HepG2 (cell line): ENCODE results near the gene ABCB6. TPM values are rescaled to one million over a fixed set of nuclear protein-coding genes. Genes with fewer than 3 reads are reported as not detected.

Source experiments
- CAMTA2 ChIP-seq: sonication (generic); formaldehyde crosslinking; IDR thresholded peaks from 2 replicates; pipeline ENCODE4 v1.4.0; 2020; ENCODE audit warnings: mild to moderate bottlenecking, missing genetic modification reagents, borderline replicate concordance
- CENPX ChIP-seq: sonication (generic); formaldehyde crosslinking; IDR thresholded peaks from 2 replicates; pipeline ENCODE4 v1.9.0; 2021; ENCODE audit warnings: mild to moderate bottlenecking, missing genetic modification reagents, moderate library complexity
- FOSL1 ChIP-seq: sonication (generic); formaldehyde crosslinking; IDR thresholded peaks from 2 replicates; pipeline ENCODE4 v1.9.0; 2021; ENCODE audit warnings: missing genetic modification reagents, borderline replicate concordance
- FOXA1 ChIP-seq, 2 experiments: fragments of 450-650 bp in 1 of 2; sonication (generic) in 1 of 2; formaldehyde crosslinking in 1 of 2; IDR thresholded peaks; 2 replicates each; pipeline versions ENCODE4 v1.4.0 to v1.6.1; 2016 to 2020; ENCODE audit warnings: missing genetic modification reagents in 1 of 2
- JDP2 ChIP-seq: sonication (generic); formaldehyde crosslinking; IDR thresholded peaks from 2 replicates; pipeline ENCODE4 v1.8.1; 2022; ENCODE audit warnings: missing genetic modification reagents, borderline replicate concordance
- MTF2 ChIP-seq: sonication (generic); formaldehyde crosslinking; IDR thresholded peaks from 2 replicates; pipeline ENCODE4 v1.5.0; 2020; ENCODE audit warnings: missing genetic modification reagents, borderline replicate concordance
- NR3C1 ChIP-seq: sonication (generic); formaldehyde crosslinking; IDR thresholded peaks from 2 replicates; pipeline ENCODE4 v1.4.0; 2020; ENCODE audit warnings: missing genetic modification reagents
- SNAPC2 ChIP-seq: sonication (generic); formaldehyde crosslinking; IDR thresholded peaks from 2 replicates; pipeline ENCODE4 v1.8.1; 2022; ENCODE audit warnings: mild to moderate bottlenecking, missing genetic modification reagents
- SP2 ChIP-seq: sonication (generic); formaldehyde crosslinking; IDR thresholded peaks from 2 replicates; pipeline ENCODE4 v1.5.1; 2020; ENCODE audit warnings: mild to moderate bottlenecking, missing genetic modification reagents
- ZMYM4 ChIP-seq: sonication (generic); formaldehyde crosslinking; IDR thresholded peaks from 2 replicates; pipeline ENCODE4 v1.8.1; 2023; ENCODE audit warnings: mild to moderate bottlenecking, missing genetic modification reagents
- ZNF253 ChIP-seq: sonication (generic); formaldehyde crosslinking; IDR thresholded peaks from 2 replicates; pipeline ENCODE4 v1.8.0; 2022; ENCODE audit warnings: mild to moderate bottlenecking, missing genetic modification reagents, borderline replicate concordance
- ZNF292 ChIP-seq: sonication (generic); formaldehyde crosslinking; IDR thresholded peaks from 2 replicates; pipeline ENCODE4 v1.8.1; 2022; ENCODE audit warnings: mild to moderate bottlenecking, low read depth, missing genetic modification reagents, borderline replicate concordance
- ZNF484 ChIP-seq: sonication (generic); formaldehyde crosslinking; IDR thresholded peaks from 2 replicates; pipeline ENCODE4 v1.5.1; 2020; ENCODE audit warnings: mild to moderate bottlenecking, low read depth, missing genetic modification reagents, borderline replicate concordance
- ZNF550 ChIP-seq: sonication (generic); formaldehyde crosslinking; IDR thresholded peaks from 2 replicates; pipeline ENCODE4 v1.4.0; 2020; ENCODE audit warnings: mild to moderate bottlenecking, missing genetic modification reagents, borderline replicate concordance
- ZNF562 ChIP-seq: sonication (generic); formaldehyde crosslinking; IDR thresholded peaks from 2 replicates; pipeline ENCODE4 v1.8.0; 2022; ENCODE audit warnings: missing genetic modification reagents, borderline replicate concordance
- ZNF598 ChIP-seq: sonication (generic); formaldehyde crosslinking; IDR thresholded peaks from 2 replicates; pipeline ENCODE4 v1.5.1; 2020; ENCODE audit warnings: mild to moderate bottlenecking, missing genetic modification reagents, borderline replicate concordance
- ZNF674 ChIP-seq: sonication (generic); formaldehyde crosslinking; IDR thresholded peaks from 2 replicates; pipeline ENCODE4 v1.5.0; 2020; ENCODE audit warnings: low read depth, mild to moderate bottlenecking, missing genetic modification reagents
- ZNF7 ChIP-seq: IDR thresholded peaks from 2 replicates; pipeline ENCODE4 v1.6.1; 2016; ENCODE audit warnings: missing biosample characterization, missing genetic modification reagents
- ZSCAN21 ChIP-seq: sonication (generic); formaldehyde crosslinking; IDR thresholded peaks from 2 replicates; pipeline ENCODE4 v1.8.0; 2022; ENCODE audit warnings: mild to moderate bottlenecking, missing genetic modification reagents, moderate library complexity, borderline replicate concordance
- polyA plus RNA-seq, 8 experiments: library from polyadenylated mRNA; depleted of rRNA in 3 of 8; stranded (reverse) in 7 of 8; unstranded in 1 of 8; fragments of >200 nt; fragmentation: Illumina TruSeq in 4 of 8; extraction: Trizol in 4 of 8; gene quantifications; 2 replicates each; pipeline versions ENCODE4 v1.2.1 to v1.2.3, GENCODE V29; 2011 to 2016; ENCODE audit warnings: low read depth in 4 of 8, missing spikeins in 1 of 8, mixed read lengths in 1 of 8; ENCODE audit not compliant: insufficient read depth in 1 of 8
- total RNA-seq, 5 experiments: library from RNA; depleted of rRNA; stranded (reverse); fragments of >200 nt; fragmentation: Illumina TruSeq; extraction: Trizol; gene quantifications; 2 replicates each; pipeline ENCODE4 v1.2.3, GENCODE V29; 2016; ENCODE audit warnings: low read depth in 1 of 5
- TF ChIP-seq, protein P1 (sequence below): sonication (generic); formaldehyde crosslinking; IDR thresholded peaks from 2 replicates; pipeline ENCODE4 v1.5.0; 2020; ENCODE audit warnings: mild to moderate bottlenecking, missing genetic modification reagents, borderline replicate concordance
- TF ChIP-seq, protein P2 (sequence below): sonication (generic); formaldehyde crosslinking; IDR thresholded peaks from 2 replicates; pipeline ENCODE4 v1.4.0; 2020; ENCODE audit warnings: missing genetic modification reagents

The ABCB6 gene
- total and polyA plus RNA-seq, 2 of the 13 experiments (the other 11 are each of a cell fraction or from before 2014, with no cell fraction given): 91.1 to 137 TPM

DNA sequence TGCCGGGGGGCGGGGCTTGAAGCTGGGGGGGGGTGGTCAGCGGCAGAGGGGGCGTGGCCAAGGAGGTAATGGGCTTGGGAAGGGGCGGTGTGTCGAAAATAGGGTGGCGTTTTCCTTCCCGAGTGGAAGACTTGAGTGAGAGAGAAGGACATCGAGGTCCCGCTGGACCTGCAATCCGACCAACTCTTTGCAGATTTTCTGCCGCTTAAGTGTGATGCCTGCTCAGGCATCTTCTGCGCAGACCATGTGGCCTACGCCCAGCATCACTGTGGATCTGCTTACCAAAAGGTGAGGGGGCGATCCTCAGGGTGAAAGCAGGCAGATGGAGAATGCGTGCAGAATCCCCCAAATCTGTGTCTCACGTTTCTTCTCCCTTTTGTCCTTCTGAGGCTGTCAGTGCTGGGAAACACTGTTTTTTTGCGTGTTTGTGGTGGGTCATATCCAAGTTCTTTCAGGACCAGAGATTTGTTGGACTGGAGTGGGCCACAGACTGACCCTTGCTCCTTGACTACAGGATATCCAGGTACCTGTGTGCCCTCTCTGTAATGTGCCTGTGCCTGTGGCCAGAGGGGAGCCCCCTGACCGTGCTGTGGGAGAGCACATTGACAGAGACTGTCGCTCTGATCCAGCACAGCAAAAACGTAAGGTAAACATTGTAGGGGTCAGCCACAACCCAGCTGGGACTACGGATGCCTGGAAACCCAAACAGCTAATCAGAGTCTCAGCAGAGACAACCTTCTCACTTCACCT, 11.4 kb downstream of the ABCB6 start (continued):
- no peak for TF ChIP-seq ZNF674 (CRISPR knock-in tag)
- no peak; the same call in 1 of the 2 replicates for TF ChIP-seq ZNF550
- TF ChIP-seq, protein P1, sequence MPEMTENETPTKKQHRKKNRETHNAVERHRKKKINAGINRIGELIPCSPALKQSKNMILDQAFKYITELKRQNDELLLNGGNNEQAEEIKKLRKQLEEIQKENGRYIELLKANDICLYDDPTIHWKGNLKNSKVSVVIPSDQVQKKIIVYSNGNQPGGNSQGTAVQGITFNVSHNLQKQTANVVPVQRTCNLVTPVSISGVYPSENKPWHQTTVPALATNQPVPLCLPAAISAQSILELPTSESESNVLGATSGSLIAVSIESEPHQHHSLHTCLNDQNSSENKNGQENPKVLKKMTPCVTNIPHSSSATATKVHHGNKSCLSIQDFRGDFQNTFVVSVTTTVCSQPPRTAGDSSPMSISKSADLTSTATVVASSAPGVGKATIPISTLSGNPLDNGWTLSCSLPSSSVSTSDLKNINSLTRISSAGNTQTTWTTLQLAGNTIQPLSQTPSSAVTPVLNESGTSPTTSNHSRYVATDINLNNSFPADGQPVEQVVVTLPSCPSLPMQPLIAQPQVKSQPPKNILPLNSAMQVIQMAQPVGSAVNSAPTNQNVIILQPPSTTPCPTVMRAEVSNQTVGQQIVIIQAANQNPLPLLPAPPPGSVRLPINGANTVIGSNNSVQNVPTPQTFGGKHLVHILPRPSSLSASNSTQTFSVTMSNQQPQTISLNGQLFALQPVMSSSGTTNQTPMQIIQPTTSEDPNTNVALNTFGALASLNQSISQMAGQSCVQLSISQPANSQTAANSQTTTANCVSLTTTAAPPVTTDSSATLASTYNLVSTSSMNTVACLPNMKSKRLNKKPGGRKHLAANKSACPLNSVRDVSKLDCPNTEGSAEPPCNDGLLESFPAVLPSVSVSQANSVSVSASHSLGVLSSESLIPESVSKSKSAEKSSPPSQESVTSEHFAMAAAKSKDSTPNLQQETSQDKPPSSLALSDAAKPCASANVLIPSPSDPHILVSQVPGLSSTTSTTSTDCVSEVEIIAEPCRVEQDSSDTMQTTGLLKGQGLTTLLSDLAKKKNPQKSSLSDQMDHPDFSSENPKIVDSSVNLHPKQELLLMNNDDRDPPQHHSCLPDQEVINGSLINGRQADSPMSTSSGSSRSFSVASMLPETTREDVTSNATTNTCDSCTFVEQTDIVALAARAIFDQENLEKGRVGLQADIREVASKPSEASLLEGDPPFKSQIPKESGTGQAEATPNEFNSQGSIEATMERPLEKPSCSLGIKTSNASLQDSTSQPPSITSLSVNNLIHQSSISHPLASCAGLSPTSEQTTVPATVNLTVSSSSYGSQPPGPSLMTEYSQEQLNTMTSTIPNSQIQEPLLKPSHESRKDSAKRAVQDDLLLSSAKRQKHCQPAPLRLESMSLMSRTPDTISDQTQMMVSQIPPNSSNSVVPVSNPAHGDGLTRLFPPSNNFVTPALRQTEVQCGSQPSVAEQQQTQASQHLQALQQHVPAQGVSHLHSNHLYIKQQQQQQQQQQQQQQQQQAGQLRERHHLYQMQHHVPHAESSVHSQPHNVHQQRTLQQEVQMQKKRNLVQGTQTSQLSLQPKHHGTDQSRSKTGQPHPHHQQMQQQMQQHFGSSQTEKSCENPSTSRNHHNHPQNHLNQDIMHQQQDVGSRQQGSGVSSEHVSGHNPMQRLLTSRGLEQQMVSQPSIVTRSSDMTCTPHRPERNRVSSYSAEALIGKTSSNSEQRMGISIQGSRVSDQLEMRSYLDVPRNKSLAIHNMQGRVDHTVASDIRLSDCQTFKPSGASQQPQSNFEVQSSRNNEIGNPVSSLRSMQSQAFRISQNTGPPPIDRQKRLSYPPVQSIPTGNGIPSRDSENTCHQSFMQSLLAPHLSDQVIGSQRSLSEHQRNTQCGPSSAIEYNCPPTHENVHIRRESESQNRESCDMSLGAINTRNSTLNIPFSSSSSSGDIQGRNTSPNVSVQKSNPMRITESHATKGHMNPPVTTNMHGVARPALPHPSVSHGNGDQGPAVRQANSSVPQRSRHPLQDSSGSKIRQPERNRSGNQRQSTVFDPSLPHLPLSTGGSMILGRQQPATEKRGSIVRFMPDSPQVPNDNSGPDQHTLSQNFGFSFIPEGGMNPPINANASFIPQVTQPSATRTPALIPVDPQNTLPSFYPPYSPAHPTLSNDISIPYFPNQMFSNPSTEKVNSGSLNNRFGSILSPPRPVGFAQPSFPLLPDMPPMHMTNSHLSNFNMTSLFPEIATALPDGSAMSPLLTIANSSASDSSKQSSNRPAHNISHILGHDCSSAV (CRISPR knock-in tag): no peak
- no peak for TF ChIP-seq ZNF484
- TF ChIP-seq CAMTA2: no peak
- TF ChIP-seq SNAPC2 (CRISPR knock-in tag): no peak
- no peak; the same call in 1 of the 2 replicates for TF ChIP-seq JDP2
- no peak for TF ChIP-seq MTF2 (CRISPR knock-in tag)
- no peak for TF ChIP-seq CENPX
- TF ChIP-seq FOSL1 (CRISPR knock-in tag): no peak
- no peak for TF ChIP-seq ZNF7 (CRISPR knock-in tag)
- no peak for TF ChIP-seq ZSCAN21 (CRISPR knock-in tag)
- no peak for TF ChIP-seq NR3C1 (CRISPR knock-in tag)
- no peak for TF ChIP-seq ZNF562
- no peak for TF ChIP-seq ZNF253 (CRISPR knock-in tag)
- no peak for TF ChIP-seq ZNF292 (CRISPR knock-in tag)
- TF ChIP-seq ZMYM4 (CRISPR knock-in tag): no peak
- TF ChIP-seq, protein P2, sequence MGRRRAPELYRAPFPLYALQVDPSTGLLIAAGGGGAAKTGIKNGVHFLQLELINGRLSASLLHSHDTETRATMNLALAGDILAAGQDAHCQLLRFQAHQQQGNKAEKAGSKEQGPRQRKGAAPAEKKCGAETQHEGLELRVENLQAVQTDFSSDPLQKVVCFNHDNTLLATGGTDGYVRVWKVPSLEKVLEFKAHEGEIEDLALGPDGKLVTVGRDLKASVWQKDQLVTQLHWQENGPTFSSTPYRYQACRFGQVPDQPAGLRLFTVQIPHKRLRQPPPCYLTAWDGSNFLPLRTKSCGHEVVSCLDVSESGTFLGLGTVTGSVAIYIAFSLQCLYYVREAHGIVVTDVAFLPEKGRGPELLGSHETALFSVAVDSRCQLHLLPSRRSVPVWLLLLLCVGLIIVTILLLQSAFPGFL (CRISPR knock-in tag): no peak
- TF ChIP-seq SP2 (CRISPR knock-in tag): no peak
- peak; percentile 69; the same call in 1 of the 2 replicates for TF ChIP-seq ZNF598 (CRISPR knock-in tag)
- TF ChIP-seq FOXA1 (IDR thresholded peaks at IDR 0.05): no peak
- peak; percentile 75 for TF ChIP-seq FOXA1 (CRISPR knock-in tag; IDR thresholded peaks at IDR 0.05)
